ENCODE measurements around the gene ATG16L2. TPM values are rescaled to one million over a fixed set of nuclear protein-coding genes. Genes with fewer than 3 reads are reported as not detected.

Gene ATG16L2
- total RNA-seq, 1 experiment from 2014 or later = 17.3 TPM

- Histone ChIP-seq H2AK5ac (ENCODE audit: insufficient read length, low read length) (no peak overlapping the region), H2BK15ac (ENCODE audit: low read depth, low read length) (no peak overlapping the region), H2BK12ac (ENCODE audit: insufficient read length, low read depth, low read length) (no peak overlapping the region), H3K56ac (ENCODE audit: insufficient read length, low read depth, low read length) (no peak overlapping the region), H3K18ac (ENCODE audit: insufficient read length, low read depth, low read length) (no peak overlapping the region), H2BK120ac (ENCODE audit: low read depth, low read length, poor library complexity, severe bottlenecking) (no peak overlapping the region), H3K14ac (ENCODE audit: insufficient read depth, low read length) (no peak overlapping the region), H4K5ac (ENCODE audit: insufficient read length, low read depth, low read length) (no peak overlapping the region), H3K4ac (ENCODE audit: low read depth, low read length) (no peak overlapping the region), H3K4me1 (ENCODE audit: insufficient read depth, low read length) (peaks cover 3% of the 10 kb centered on the region; the same call in 1 of the 2 replicates), H3T11ph (ENCODE audit: low read length) (no peak overlapping the region), H3K23me2 (ENCODE audit: insufficient read length, low read depth, low read length, poor library complexity, severe bottlenecking) (no peaks in the 10 kb centered on the region), H3K9me3 (ENCODE audit: control insufficient read depth, low read depth, low read length) (no peaks in the 10 kb centered on the region), H2BK20ac (ENCODE audit: low read depth, low read length, poor library complexity, severe bottlenecking) (no peak overlapping the region), H2AFZ (ENCODE audit: low read length) (no peak overlapping the region), H3K79me1 (ENCODE audit: insufficient read depth, low read depth, low read length, poor library complexity, severe bottlenecking) (no peaks in the 10 kb centered on the region), H2BK5ac (ENCODE audit: insufficient read length, low read length) (no peak overlapping the region), H3K27me3 (ENCODE audit: insufficient read depth, low read length) (no peaks in the 10 kb centered on the region; the same call in 1 of the 2 replicates), H3K79me2 (ENCODE audit: insufficient read depth, low read length) (no peaks in the 10 kb centered on the region), H3K4me2 (ENCODE audit: insufficient read depth, insufficient read length, low read length) (no peak overlapping the region), H3K9ac (ENCODE audit: extremely low read depth, insufficient read length, low read length) (no peak overlapping the region), H4K91ac (ENCODE audit: insufficient read length, low read depth, low read length) (no peak overlapping the region), H4K8ac (replicated peaks; ENCODE audit: insufficient read length, low read depth, low read length) (no peak overlapping the region), H4K20me1 (ENCODE audit: control insufficient read depth, insufficient read depth, insufficient read length) (no peaks in the 10 kb centered on the region), H3K23ac (ENCODE audit: insufficient read length, low read depth, low read length) (no peak overlapping the region), H3K27ac (ENCODE audit: insufficient read length, low read depth, low read length) (no peak overlapping the region)
- H3K4me3 Mint-ChIP-seq = peak overlapping the region in 1 of 2 experiments; percentile 99; a peak in 1 of 5 replicates
- no peak for DNase-seq
- TF ChIP-seq, protein P1, sequence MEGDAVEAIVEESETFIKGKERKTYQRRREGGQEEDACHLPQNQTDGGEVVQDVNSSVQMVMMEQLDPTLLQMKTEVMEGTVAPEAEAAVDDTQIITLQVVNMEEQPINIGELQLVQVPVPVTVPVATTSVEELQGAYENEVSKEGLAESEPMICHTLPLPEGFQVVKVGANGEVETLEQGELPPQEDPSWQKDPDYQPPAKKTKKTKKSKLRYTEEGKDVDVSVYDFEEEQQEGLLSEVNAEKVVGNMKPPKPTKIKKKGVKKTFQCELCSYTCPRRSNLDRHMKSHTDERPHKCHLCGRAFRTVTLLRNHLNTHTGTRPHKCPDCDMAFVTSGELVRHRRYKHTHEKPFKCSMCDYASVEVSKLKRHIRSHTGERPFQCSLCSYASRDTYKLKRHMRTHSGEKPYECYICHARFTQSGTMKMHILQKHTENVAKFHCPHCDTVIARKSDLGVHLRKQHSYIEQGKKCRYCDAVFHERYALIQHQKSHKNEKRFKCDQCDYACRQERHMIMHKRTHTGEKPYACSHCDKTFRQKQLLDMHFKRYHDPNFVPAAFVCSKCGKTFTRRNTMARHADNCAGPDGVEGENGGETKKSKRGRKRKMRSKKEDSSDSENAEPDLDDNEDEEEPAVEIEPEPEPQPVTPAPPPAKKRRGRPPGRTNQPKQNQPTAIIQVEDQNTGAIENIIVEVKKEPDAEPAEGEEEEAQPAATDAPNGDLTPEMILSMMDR (conservative IDR thresholded peaks at IDR 0.05) = no peak
- H3K27me3 Mint-ChIP-seq (ENCODE audit: low read depth) = no peaks in the 10 kb centered on the region
- peaks cover 20 to 27% of the 10 kb centered on the region in 2 experiments for H3K4me1 Mint-ChIP-seq
- no CpG with 5 or more reads among the region's 3 CpGs for WGBS (ENCODE audit: extremely low coverage, insufficient read length, low lambda C conversion rate)
- H3K9me3 Mint-ChIP-seq = no peaks in the 10 kb centered on the region
- no peaks in the 10 kb centered on the region for H3K36me3 Mint-ChIP-seq (ENCODE audit: insufficient read depth in 1 of 3, low read depth in 3 of 3)
- peak overlapping the region in 1 of 3 experiments; percentile 77; a peak in 1 of 7 replicates for H3K27ac Mint-ChIP-seq
Measured at GRCh38 chr11:72792437-72793021, 21.7 kb upstream of the ATG16L2 start.
